ENCODE results near the gene SERPINA6. TPM values are rescaled to one million over a fixed set of nuclear protein-coding genes. Genes with fewer than 3 reads are reported as not detected.

Gene SERPINA6
- total RNA-seq, 1 donor from 2014 or later = not detected

DNA sequence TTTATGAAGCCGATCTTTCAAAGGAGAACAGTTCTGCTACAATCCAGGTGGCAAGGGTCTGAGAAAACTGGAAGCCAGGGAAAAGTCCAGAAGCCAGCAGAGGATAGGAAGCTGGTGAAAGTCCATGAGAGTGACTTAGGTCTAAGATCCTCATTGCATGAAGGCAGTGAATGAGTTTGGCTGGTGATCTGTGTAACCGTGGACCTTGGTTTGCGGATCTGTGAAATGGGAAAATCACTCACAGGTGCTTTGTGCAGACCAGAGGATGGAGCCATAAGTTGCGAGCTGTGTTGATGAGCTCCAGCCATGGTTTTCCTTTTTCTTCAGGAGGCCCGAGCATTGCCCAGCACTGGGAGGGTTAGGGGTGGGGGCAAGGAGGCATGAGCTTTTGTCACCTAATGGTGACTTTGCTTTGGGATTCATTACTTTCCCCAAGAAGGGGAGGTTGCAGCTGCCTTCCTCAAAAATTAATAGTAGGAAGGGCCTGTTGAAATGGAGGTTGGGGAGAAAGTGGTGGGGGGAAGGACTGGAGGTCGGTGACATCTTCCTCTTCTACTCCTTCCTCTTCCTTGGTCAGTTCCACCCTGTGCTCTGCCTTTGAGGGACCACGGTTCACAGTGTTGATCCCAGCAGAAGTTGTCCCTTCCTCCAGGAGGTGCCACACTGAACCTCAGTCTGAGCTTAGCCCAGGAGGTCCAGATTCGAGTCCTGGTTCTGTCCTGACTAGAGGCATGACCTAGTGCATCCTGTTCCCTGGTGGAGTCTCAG lies 20.3 kb upstream of the SERPINA6 start:
- DNase-seq (ENCODE audit: low read depth) (no peak), FAIRE-seq (no peak)
- Histone ChIP-seq H3K9me3 (ENCODE audit: insufficient read depth, low read depth, low read length) (no peaks in the 10 kb centered on the region), H3K79me2 (ENCODE audit: insufficient read depth, low read length) (no peaks in the 10 kb centered on the region), H3K4me2 (ENCODE audit: low read length) (no peak overlapping the region), H3K27ac (ENCODE audit: low read depth, low read length) (no peak overlapping the region), H3K27me3 (ENCODE audit: insufficient read depth, low read length) (no peaks in the 10 kb centered on the region), H4K20me1 (ENCODE audit: insufficient read depth, low read length) (no peaks in the 10 kb centered on the region), H2AFZ (ENCODE audit: low read depth, low read length) (no peak overlapping the region), H3K4me1 (ENCODE audit: insufficient read depth, low read length) (peaks cover 27% of the 10 kb centered on the region), H3K9ac (ENCODE audit: low read length) (no peak overlapping the region), H3K36me3 (ENCODE audit: insufficient read depth, low read length) (no peaks in the 10 kb centered on the region), H3K4me3 (ENCODE audit: insufficient read depth, low read depth, low read length) (no peak overlapping the region)
- Mint-ChIP-seq H3K27ac (ENCODE audit: unreplicated experiment) (peak overlapping the region; percentile 49), H3K36me3 (ENCODE audit: low read depth, unreplicated experiment) (no peaks in the 10 kb centered on the region), H3K4me3 (ENCODE audit: unreplicated experiment) (no peak overlapping the region), H3K4me1 (ENCODE audit: low read depth, unreplicated experiment) (peaks cover 24% of the 10 kb centered on the region), H3K27me3 (ENCODE audit: low read depth, unreplicated experiment) (no peaks in the 10 kb centered on the region), H3K9me3 (ENCODE audit: unreplicated experiment) (peaks cover 3% of the 10 kb centered on the region)
- no peak for TF ChIP-seq CTCF (IDR thresholded peaks at IDR 0.05; ENCODE audit: insufficient read depth, low read depth, low read length)

GRCh38 chr14:94342334-94342934 lies 19.3 kb upstream of the SERPINA6 start:
- FAIRE-seq = peak; percentile 67
- peaks cover 3% of the 10 kb centered on the region for H3K9me3 Mint-ChIP-seq (ENCODE audit: unreplicated experiment)
- Histone ChIP-seq H3K4me2 (ENCODE audit: low read length) (peak overlapping the region; percentile 72), H3K79me2 (ENCODE audit: insufficient read depth, low read length) (no peaks in the 10 kb centered on the region), H3K9me3 (ENCODE audit: insufficient read depth, low read depth, low read length) (no peaks in the 10 kb centered on the region), H4K20me1 (ENCODE audit: insufficient read depth, low read length) (no peaks in the 10 kb centered on the region), H3K9ac (ENCODE audit: low read length) (peak overlapping the region; percentile 3), H3K4me1 (ENCODE audit: insufficient read depth, low read length) (peaks cover 27% of the 10 kb centered on the region), H3K4me3 (ENCODE audit: insufficient read depth, low read depth, low read length) (no peak overlapping the region), H3K27ac (ENCODE audit: low read depth, low read length) (peak overlapping the region; percentile 59), H3K27me3 (ENCODE audit: insufficient read depth, low read length) (no peaks in the 10 kb centered on the region), H3K36me3 (ENCODE audit: insufficient read depth, low read length) (no peaks in the 10 kb centered on the region), H2AFZ (ENCODE audit: low read depth, low read length) (no peak overlapping the region)
- H3K27me3 Mint-ChIP-seq (ENCODE audit: low read depth, unreplicated experiment) = no peaks in the 10 kb centered on the region
- DNase-seq (ENCODE audit: low read depth) = peak; percentile 100
- peaks cover 24% of the 10 kb centered on the region for H3K4me1 Mint-ChIP-seq (ENCODE audit: low read depth, unreplicated experiment)
- H3K27ac Mint-ChIP-seq (ENCODE audit: unreplicated experiment) = peak overlapping the region; percentile 2
- H3K4me3 Mint-ChIP-seq (ENCODE audit: unreplicated experiment) = no peak overlapping the region
- TF ChIP-seq EZH2 (IDR thresholded peaks at IDR 0.05; ENCODE audit: insufficient read depth, low read length) = no peak
- no peak for TF ChIP-seq CTCF (IDR thresholded peaks at IDR 0.05; ENCODE audit: insufficient read depth, low read depth, low read length)
- no peaks in the 10 kb centered on the region for H3K36me3 Mint-ChIP-seq (ENCODE audit: low read depth, unreplicated experiment)

Measured in astrocyte (in vitro differentiated cells and primary cell).